GM12892 (cell line): ENCODE measurements around the gene MSANTD1.

Experiments
- DNase-seq: peaks from one replicate; pipeline ENCODE4 v3.0.0; 2011; ENCODE audit not compliant: insufficient read length
- FAIRE-seq: peaks from 2 replicates; lab custom pipeline; 2011; peaks lifted over from hg19 to GRCh38; lab: Jason Lieb, UNC
- POLR2A ChIP-seq: IDR thresholded peaks from 2 replicates; pipeline ENCODE4 v1.6.1; 2011; ENCODE audit warnings: low read depth, low read length, control low read depth
- POLR2AphosphoS5 ChIP-seq: IDR thresholded peaks from 2 replicates; pipeline ENCODE4 v1.6.1; 2011; ENCODE audit warnings: low read depth, low read length, control low read depth
- TAF1 ChIP-seq: IDR thresholded peaks from 2 replicates; pipeline ENCODE4 v1.6.1; 2011; ENCODE audit warnings: low read depth, mild to moderate bottlenecking, control low read depth, low read length, borderline replicate concordance

Gene MSANTD1

GRCh38 chr4:3246458-3247398, 2.2 kb upstream of the MSANTD1 start:
- DNase-seq = no peak
- FAIRE-seq = no peak
- TF ChIP-seq POLR2A (no peak), POLR2AphosphoS5 (no peak), TAF1 (no peak)

GRCh38 chr4:3247399-3248177, 1.4 kb upstream of the MSANTD1 start:
- FAIRE-seq = no peak
- TF ChIP-seq POLR2A = no peak
- TF ChIP-seq TAF1 = no peak
- TF ChIP-seq POLR2AphosphoS5 = no peak
- no peak for DNase-seq

GRCh38 chr4:3248178-3248480, 830 bp upstream of the MSANTD1 start:
- FAIRE-seq = no peak
- TF ChIP-seq POLR2AphosphoS5 = no peak
- no peak for TF ChIP-seq TAF1
- TF ChIP-seq POLR2A = no peak
- DNase-seq = no peak

- DNase-seq = no peak
- TF ChIP-seq POLR2AphosphoS5 = no peak
- TF ChIP-seq TAF1 = no peak
- no peak for TF ChIP-seq POLR2A
- no peak for FAIRE-seq
Measured at GRCh38 chr4:3249711-3250437, 915 bp downstream of the MSANTD1 start.

- no peak for DNase-seq
- no peak for TF ChIP-seq TAF1
- no peak for TF ChIP-seq POLR2A
- no peak for TF ChIP-seq POLR2AphosphoS5
- FAIRE-seq = no peak
Measured at GRCh38 chr4:3250438-3250955, 1.5 kb downstream of the MSANTD1 start.

GRCh38 chr4:3250956-3251690, 2.2 kb downstream of the MSANTD1 start:
- FAIRE-seq = no peak
- no peak for DNase-seq
- TF ChIP-seq POLR2A (no peak), TAF1 (no peak), POLR2AphosphoS5 (no peak)

GRCh38 chr4:3251691-3252479, 2.9 kb downstream of the MSANTD1 start:
- TF ChIP-seq POLR2A (no peak), POLR2AphosphoS5 (no peak), TAF1 (no peak)
- FAIRE-seq (no peak), DNase-seq (no peak)

GRCh38 chr4:3252480-3252828, 3.5 kb downstream of the MSANTD1 start:
- DNase-seq = no peak
- no peak for TF ChIP-seq POLR2A
- no peak for TF ChIP-seq POLR2AphosphoS5
- TF ChIP-seq TAF1 = no peak
- no peak for FAIRE-seq

GRCh38 chr4:3252831-3253641, 4.1 kb downstream of the MSANTD1 start:
- DNase-seq (no peak), FAIRE-seq (no peak)
- no peak for TF ChIP-seq POLR2AphosphoS5
- TF ChIP-seq POLR2A = no peak
- TF ChIP-seq TAF1 = no peak
